Stomach smooth muscle (tissue), 2 donors: Measurements from ENCODE around the gene AHDC1.

Experiments
- H3K27ac ChIP-seq: one replicate; pipeline ENCODE4 v1.7.0; 2013; ENCODE audit warnings: mild to moderate bottlenecking, low read length, inconsistent platforms
- H3K27me3 ChIP-seq, 2 donors: one replicate each; pipeline ENCODE4 v1.7.0; 2013; ENCODE audit warnings: low read length in 2 of 2; ENCODE audit not compliant: insufficient read depth in 2 of 2, control insufficient read depth in 1 of 2
- H3K36me3 ChIP-seq, 2 donors: one replicate each; pipeline ENCODE4 v1.7.0; 2013; ENCODE audit warnings: low read length in 2 of 2; ENCODE audit not compliant: control insufficient read depth in 2 of 2, insufficient read depth in 2 of 2
- H3K4me1 ChIP-seq: one replicate; pipeline ENCODE4 v1.7.0; 2013; ENCODE audit warnings: low read length; ENCODE audit not compliant: control insufficient read depth, insufficient read depth
- H3K4me3 ChIP-seq, 2 donors: one replicate each; pipeline ENCODE4 v1.7.0; 2013; ENCODE audit warnings: low read length in 2 of 2
- H3K9ac ChIP-seq, 2 donors: one replicate each; pipeline ENCODE4 v1.7.0; 2013; ENCODE audit warnings: low read length in 2 of 2, mild to moderate bottlenecking in 1 of 2
- H3K9me3 ChIP-seq, 2 donors: one replicate each; pipeline ENCODE4 v1.7.0; 2013; ENCODE audit warnings: low read length in 2 of 2; ENCODE audit not compliant: control insufficient read depth in 2 of 2
- donor health status: healthy.
- donor health status: Pancreatic carcinoma.

Gene AHDC1

DNA sequence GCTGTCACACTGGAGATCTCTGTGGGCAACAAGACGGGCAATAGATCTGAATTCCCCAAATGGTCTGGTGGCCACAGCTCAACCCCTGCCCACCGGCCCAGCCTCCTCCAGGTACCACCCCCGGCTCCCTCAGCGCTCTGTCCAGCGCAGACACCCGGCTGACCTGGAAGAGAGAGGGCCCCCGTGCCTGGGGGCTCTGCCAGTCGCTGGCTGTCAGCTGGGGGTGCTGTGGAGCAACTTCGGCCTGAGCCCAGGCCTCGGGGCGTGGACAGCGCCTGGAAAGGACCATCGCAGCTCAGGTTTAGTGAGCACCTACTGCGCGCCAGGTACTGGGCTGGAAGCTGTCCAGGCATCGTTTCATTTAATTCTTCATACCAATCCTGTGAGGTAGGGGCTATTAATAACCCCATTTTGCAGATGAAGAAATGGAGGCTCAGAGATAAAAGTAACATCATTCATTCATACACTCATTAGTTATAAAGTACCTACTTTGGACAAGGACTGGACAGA, 51.0 kb downstream of the AHDC1 start:
- Histone ChIP-seq H3K4me3 (no peak overlapping the region), H3K27ac (peak overlapping the region; percentile 24), H3K27me3 (no peaks in the 10 kb centered on the region), H3K9ac (no peak overlapping the region), H3K9me3 (no peaks in the 10 kb centered on the region), H3K4me1 (peaks cover 46% of the 10 kb centered on the region), H3K36me3 (peaks cover 13 to 28% of the 10 kb centered on the region in 2 donors)

DNA sequence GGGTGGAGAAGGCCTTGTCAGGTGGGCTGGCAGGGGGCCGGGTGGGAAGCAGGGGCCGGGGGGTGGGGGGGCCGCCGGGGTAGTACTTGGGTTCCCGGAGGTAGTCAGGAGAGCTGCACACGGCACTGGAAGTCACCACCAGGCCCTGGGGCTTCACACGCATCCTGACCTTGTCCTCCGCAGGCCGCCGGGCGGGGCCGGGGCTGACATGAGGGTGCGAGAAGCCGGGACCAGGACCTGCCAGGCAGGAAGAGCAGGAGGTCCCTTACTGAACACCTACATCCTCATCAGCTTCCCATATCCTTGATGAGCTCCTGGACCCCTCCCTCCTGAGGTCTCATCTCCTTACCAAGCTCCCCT, 52.0 kb downstream of the AHDC1 start:
- H3K27ac ChIP-seq = no peak overlapping the region
- H3K36me3 ChIP-seq = peaks cover 18 to 38% of the 10 kb centered on the region in 2 donors
- no peaks in the 10 kb centered on the region for H3K9me3 ChIP-seq
- no peak overlapping the region for H3K9ac ChIP-seq
- H3K4me1 ChIP-seq = peaks cover 39% of the 10 kb centered on the region
- no peak overlapping the region for H3K4me3 ChIP-seq
- H3K27me3 ChIP-seq = no peaks in the 10 kb centered on the region

DNA sequence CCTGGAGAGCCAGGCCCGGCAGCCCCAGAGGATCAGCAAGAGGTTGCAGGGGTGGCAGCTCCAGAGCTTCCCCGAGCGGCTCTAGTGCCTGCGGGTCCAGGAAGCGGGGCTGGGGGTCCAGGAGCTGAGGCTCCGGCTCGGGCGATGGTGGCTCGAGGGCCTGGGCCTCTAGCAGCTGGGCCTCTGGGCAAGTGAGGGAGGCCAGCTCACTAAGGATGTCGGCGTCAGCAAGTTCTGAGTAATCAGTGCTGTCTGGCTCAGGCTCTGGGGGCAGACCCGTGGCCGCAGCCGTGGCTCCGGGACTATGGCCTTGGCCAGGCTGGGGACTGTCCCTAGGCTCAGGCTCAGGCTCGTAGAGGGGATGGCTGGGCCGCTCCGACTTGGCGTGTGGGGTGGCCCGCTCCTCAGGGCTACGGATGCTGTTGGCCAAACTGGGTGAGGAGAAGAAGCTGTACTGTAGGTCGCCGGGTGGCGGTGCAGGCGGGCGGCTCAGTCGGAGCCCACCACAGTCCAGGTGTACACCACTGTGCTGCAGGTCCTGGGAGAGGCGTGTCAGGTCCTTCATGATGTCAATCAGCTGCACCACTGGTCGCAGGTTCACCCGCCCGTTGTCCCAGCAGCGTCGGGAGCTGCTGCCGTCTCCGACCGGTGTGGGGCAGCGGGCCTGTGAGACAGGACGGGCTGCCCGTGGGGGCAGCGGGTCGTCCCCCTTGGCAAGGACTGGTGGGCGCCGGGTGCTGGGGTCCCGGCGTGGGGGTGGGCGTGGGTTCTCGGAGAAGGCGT, 52.6 kb downstream of the AHDC1 start:
- peaks cover 18 to 42% of the 10 kb centered on the region in 2 donors for H3K36me3 ChIP-seq
- no peak overlapping the region for H3K27ac ChIP-seq
- no peaks in the 10 kb centered on the region for H3K27me3 ChIP-seq
- no peaks in the 10 kb centered on the region for H3K9me3 ChIP-seq
- H3K9ac ChIP-seq = no peak overlapping the region
- peaks cover 39% of the 10 kb centered on the region for H3K4me1 ChIP-seq
- H3K4me3 ChIP-seq = no peak overlapping the region

DNA sequence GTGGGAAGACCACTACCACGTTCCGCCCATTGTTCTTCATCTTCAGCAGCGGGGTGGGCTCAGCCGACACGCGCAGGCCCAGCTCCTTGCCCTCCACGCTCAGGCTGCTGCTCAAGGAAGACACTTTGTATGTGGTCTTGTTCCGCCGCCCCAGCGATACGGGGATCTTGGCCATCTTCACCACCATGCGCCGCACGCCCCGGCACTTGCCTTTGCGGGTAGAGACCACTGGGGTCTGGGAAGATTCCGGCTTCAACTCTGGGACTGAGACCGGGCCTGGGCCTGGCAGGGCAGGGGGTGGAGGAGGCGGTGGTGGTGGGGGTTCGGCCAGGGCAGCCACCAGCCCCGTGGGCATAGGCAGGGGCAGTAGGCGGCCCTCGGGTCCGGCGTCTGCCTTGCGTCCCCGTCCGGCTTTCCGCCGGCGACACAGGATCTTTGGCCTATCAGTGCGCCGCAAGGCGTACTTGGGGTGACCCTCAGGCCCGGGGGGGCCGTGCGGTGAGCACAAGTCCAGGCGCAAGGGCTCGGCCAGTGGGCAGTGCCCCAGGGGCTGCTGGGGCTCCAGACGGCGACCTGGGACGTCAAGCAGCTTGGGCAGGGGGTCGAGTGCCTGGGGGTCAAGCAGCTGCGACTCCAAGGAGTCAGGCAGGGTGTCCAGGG, 53.3 kb downstream of the AHDC1 start:
- H3K27ac ChIP-seq = no peak overlapping the region
- peaks cover 18 to 42% of the 10 kb centered on the region in 2 donors for H3K36me3 ChIP-seq
- no peaks in the 10 kb centered on the region for H3K27me3 ChIP-seq
- no peaks in the 10 kb centered on the region for H3K9me3 ChIP-seq
- H3K4me3 ChIP-seq = no peak overlapping the region
- no peak overlapping the region for H3K9ac ChIP-seq
- H3K4me1 ChIP-seq = peaks cover 40% of the 10 kb centered on the region

DNA sequence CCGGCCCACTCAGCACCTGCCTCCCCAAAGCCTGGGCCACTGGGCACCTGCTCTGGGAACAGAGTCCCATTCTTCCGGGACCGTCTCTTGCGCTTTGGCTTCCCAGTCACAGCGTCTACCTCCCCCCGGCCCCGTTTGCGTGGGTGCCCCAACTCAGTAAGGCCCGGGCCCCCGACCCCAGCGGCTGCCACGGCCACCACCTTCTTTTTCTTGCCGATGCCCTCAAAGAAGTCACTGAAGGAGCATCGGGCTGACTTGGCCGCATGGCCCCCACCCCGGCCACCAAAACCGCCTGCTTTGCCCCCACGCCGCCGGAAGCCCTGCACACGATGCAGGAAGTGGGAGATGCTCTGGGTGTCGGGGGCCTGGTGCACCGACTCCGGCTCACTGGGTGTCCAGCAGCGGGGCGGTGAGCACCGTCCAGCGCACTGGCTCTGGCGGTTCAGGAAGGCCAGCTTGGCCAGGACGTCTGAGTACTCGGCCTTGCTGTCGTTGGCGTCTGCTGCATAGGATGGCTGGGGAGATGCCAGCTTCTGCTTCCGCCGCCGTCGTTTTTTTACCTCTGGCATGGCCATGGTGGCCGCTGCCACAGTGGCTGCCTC, 54.0 kb downstream of the AHDC1 start:
- H3K9me3 ChIP-seq = no peaks in the 10 kb centered on the region
- H3K9ac ChIP-seq = no peak overlapping the region
- no peak overlapping the region for H3K27ac ChIP-seq
- H3K36me3 ChIP-seq = peaks cover 18 to 42% of the 10 kb centered on the region in 2 donors
- H3K4me1 ChIP-seq = peaks cover 41% of the 10 kb centered on the region
- H3K27me3 ChIP-seq = no peaks in the 10 kb centered on the region
- H3K4me3 ChIP-seq = no peak overlapping the region

DNA sequence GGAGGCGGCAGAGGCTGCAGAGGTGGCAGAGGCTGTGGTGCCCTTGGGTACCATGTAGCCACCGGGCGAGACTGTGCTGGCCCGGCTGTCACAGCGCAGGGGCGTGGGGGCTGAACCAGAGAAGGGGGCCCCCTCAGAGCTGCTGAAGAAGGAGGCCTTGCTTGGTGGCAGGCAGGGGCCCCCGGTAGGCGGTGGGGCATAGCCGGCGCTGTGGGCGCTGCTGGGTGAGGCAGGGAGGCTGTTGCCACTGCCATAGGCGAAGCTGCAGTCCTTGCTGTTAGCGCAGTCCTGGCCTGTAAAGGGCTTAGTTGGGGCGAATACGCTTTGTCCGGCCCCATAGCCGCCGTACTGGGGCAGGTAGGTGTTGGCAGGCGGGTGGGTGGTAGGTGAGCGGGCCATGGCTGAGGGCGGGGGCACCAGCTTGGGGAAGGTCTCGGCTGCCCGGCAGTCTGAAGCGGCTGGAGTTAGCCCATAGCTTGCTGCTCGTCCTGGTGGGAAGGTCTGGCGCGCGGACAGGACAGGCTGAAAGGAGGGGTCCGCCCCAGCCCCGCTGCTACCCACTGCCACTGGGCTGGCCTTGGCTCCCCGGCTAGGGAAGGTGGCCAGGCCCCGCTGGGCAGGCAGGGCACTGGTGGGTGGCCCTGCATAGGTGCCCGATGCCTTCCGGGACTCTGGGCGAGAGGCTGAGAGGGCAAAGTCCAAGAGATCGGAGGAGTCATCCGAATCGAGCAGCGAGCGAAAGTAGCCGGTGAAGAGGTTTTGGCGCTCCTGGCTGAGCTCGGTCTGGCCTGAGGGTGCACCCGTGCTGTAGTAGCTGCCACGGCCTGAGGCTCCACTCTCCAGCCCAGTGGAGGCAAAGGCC, 54.9 kb downstream of the AHDC1 start:
- Histone ChIP-seq H3K4me1 (peaks cover 41% of the 10 kb centered on the region), H3K36me3 (peaks cover 18 to 38% of the 10 kb centered on the region in 2 donors), H3K9ac (no peak overlapping the region), H3K27me3 (no peaks in the 10 kb centered on the region), H3K27ac (no peak overlapping the region), H3K4me3 (no peak overlapping the region), H3K9me3 (no peaks in the 10 kb centered on the region)

DNA sequence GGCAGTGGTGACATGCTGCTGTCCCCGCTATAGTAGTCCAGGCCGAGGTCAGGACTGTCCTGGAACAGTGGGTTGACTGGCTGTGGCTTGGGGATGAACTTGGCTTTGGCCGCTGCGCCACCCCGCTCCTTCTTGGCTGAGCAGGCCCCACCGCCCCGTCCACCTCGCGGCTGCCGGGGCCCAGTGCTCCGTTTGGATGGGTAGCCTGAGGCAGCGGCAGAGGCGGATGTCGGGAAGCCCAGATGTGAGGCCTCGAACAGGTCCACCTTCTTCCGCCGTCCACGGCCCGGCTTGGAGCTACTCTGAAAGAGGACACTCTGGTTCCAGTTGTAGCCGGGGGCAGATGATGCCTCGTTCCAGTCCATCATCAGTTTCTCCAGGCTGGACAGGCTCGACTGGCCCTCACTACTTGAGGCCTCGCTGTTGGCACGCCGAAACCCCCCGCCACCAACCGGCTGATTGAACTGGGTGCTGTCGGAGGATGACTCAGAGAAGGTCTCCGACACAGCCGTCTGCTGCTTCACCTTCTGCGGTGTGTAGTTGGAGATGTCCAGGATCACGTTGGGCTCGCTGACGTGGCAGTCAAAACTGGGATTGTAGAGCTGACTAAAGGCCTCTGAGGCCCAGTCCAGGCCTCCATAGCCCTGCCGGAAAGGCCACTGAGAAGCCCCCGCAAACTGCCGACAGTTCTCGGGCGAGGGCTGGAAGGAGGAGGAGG, 55.6 kb downstream of the AHDC1 start:
- no peak overlapping the region for H3K9ac ChIP-seq
- H3K27ac ChIP-seq = no peak overlapping the region
- no peak overlapping the region for H3K4me3 ChIP-seq
- peaks cover 44% of the 10 kb centered on the region for H3K4me1 ChIP-seq
- H3K36me3 ChIP-seq = peaks cover 18 to 35% of the 10 kb centered on the region in 2 donors
- H3K9me3 ChIP-seq = no peaks in the 10 kb centered on the region
- no peaks in the 10 kb centered on the region for H3K27me3 ChIP-seq

DNA sequence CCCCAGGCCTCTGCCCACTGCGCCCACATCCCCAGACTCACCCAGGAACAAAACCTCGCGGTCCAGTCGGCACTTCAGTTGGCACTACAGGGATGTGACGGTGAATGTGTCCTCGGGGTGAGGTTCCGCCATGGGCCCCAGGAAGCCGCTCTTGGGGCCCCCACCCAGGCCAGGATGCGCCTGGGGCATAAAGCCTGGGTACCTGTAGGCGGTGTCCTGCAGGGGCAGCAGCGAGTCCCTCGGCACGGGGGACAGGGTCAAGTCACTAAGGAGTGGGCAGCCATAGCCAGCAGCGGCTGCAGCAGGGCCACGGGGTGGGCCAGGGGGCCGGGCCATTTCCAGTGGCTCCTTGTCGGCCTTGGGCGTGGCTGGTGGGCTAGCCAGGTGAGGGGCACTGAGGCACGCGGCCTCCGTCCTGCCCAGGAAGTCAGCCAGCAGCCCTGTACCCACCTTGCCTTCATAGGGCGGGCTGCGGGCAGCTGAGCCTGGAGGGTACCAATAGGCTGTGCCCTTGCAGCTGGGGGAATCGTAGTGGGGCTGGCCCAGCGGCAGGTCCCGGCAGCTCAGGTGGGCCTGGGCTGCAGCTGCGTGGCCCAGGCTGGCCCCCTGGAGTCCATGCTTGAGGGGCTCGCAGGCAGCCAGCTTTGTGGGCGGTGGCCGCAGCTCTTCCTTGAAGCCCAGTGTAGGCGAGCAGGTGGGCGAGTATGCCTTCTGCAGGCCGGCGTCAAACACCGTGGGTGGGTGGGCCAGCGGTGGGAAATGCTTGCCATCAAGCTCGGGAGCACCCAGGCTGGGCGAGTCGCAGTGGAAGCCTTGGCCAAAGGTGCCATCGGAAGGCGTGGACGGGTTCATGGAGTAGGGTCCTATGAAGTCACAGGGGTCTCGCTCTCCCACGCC, 56.5 kb downstream of the AHDC1 start:
- peaks cover 48% of the 10 kb centered on the region for H3K4me1 ChIP-seq
- H3K36me3 ChIP-seq = peaks cover 17 to 33% of the 10 kb centered on the region in 2 donors
- H3K9ac ChIP-seq = no peak overlapping the region

DNA sequence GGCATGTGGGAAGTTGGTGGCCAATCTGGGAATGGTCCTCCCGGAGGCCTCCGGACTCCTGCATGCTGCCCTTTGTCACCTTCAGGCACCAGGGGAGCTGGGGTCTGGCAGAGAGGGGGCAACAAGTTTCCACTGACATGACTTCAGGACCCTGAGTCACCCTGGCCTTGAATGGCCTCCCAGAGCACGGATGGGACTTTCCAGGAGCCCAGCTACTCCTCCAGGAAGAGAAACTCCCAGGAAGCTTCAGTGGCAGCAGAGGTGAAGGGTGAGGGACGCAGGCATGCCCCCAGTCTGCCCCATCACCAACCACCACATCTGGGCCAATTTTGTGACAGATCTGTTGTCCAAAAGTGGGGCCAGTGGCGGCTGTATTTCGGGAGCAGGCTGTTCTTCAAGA, 58.1 kb downstream of the AHDC1 start:
- Histone ChIP-seq H3K27me3 (no peaks in the 10 kb centered on the region), H3K9me3 (no peaks in the 10 kb centered on the region), H3K36me3 (peaks cover 15 to 30% of the 10 kb centered on the region in 2 donors), H3K27ac (peak overlapping the region; percentile 90), H3K4me3 (peak overlapping the region; percentile 22 to 37), H3K9ac (peak overlapping the region; percentile 13 to 63), H3K4me1 (peaks cover 58% of the 10 kb centered on the region)

More for the DNA sequence above, 56.5 kb downstream of the AHDC1 start:
- no peaks in the 10 kb centered on the region for H3K27me3 ChIP-seq
- H3K9me3 ChIP-seq = no peaks in the 10 kb centered on the region
- peak overlapping the region; percentile 90 for H3K27ac ChIP-seq
- no peak overlapping the region for H3K4me3 ChIP-seq
